Chondrocyte (in vitro differentiated cells): Measurements from ENCODE around the gene IPO8. TPM values are rescaled to one million over a fixed set of nuclear protein-coding genes. Genes with fewer than 3 reads are reported as not detected.

Experiments
- DNase-seq: peaks from one replicate; pipeline ENCODE4 v3.0.0; 2021; ENCODE audit warnings: mixed read lengths, low spot score
- H3K27ac Mint-ChIP-seq: one replicate; pipeline ENCODE4 v1.8.0; 2021; ENCODE audit warnings: mild to moderate bottlenecking, moderate library complexity, mixed read lengths; ENCODE audit not compliant: unreplicated experiment
- H3K27me3 Mint-ChIP-seq: 2 replicates; pipeline ENCODE4 v1.8.0; 2021; ENCODE audit warnings: low read depth, mixed read lengths
- H3K36me3 Mint-ChIP-seq: 2 replicates; pipeline ENCODE4 v1.8.0; 2021; ENCODE audit warnings: low read depth, mixed read lengths
- H3K4me1 Mint-ChIP-seq: 2 replicates; pipeline ENCODE4 v1.8.0; 2021; ENCODE audit warnings: low read depth, mild to moderate bottlenecking, mixed read lengths
- H3K4me3 Mint-ChIP-seq: one replicate; pipeline ENCODE4 v1.8.0; 2021; ENCODE audit warnings: mild to moderate bottlenecking, moderate library complexity, mixed read lengths; ENCODE audit not compliant: unreplicated experiment
- H3K9me3 Mint-ChIP-seq: 2 replicates; pipeline ENCODE4 v1.8.0; 2021; ENCODE audit warnings: low read depth, mixed read lengths
- total RNA-seq: library from RNA; stranded (reverse); gene quantifications from 3 replicates; pipeline ENCODE4 v1.2.1, GENCODE V29; 2021
- TF ChIP-seq, protein P1 (sequence below): fragments of 200-600 bp; sonication (generic); IDR thresholded peaks from 2 replicates; pipeline ENCODE4 v1.5.0; 2021; ENCODE audit warnings: antibody characterized with exemption, mild to moderate bottlenecking, moderate library complexity

The IPO8 gene
- total RNA-seq, 1 donor from 2014 or later, result 34.0 TPM

DNA sequence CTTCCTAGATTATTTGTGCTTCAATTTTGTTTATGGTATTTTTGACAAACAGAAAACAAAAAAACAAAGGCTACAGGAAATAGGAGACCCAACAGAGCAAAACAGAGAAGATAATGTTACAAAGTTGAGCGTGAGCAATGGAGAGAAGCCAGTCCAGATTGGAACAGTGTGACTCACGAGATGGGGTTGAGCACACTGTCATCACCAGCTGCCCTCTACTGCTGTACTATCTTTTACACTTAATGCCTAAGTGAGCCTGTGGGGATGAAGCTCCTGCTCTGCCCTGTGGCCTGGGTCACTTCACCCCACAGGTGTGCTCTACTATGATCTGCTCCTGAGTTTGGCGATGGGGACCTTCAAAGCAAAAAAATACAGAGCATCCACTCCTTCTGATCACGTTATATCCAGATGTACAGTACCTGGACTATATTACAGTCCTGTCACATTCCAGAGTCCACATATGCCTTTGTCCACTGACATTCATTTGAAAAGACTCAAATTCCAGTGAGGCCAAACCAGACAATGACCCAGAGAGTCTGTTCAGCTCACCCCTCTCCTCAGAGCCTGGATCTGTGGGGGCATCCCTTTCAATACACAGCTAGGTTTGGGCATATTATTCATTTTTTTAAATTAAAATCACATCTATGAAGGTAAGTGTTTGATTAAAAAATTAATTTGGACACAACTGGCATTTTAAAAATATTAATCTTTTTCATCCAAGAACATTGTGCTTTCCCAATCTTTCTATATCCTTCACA, 4.4 kb downstream of the IPO8 start:
- peaks cover 43% of the 10 kb centered on the region for H3K4me1 Mint-ChIP-seq
- H3K27me3 Mint-ChIP-seq, result no peaks in the 10 kb centered on the region
- no peaks in the 10 kb centered on the region for H3K9me3 Mint-ChIP-seq
- H3K27ac Mint-ChIP-seq, result peak overlapping the region; percentile 84
- no peak overlapping the region for H3K4me3 Mint-ChIP-seq
- H3K36me3 Mint-ChIP-seq, result no peaks in the 10 kb centered on the region
- TF ChIP-seq, protein P1, sequence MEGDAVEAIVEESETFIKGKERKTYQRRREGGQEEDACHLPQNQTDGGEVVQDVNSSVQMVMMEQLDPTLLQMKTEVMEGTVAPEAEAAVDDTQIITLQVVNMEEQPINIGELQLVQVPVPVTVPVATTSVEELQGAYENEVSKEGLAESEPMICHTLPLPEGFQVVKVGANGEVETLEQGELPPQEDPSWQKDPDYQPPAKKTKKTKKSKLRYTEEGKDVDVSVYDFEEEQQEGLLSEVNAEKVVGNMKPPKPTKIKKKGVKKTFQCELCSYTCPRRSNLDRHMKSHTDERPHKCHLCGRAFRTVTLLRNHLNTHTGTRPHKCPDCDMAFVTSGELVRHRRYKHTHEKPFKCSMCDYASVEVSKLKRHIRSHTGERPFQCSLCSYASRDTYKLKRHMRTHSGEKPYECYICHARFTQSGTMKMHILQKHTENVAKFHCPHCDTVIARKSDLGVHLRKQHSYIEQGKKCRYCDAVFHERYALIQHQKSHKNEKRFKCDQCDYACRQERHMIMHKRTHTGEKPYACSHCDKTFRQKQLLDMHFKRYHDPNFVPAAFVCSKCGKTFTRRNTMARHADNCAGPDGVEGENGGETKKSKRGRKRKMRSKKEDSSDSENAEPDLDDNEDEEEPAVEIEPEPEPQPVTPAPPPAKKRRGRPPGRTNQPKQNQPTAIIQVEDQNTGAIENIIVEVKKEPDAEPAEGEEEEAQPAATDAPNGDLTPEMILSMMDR, result no peak
- DNase-seq, result no peak

DNA sequence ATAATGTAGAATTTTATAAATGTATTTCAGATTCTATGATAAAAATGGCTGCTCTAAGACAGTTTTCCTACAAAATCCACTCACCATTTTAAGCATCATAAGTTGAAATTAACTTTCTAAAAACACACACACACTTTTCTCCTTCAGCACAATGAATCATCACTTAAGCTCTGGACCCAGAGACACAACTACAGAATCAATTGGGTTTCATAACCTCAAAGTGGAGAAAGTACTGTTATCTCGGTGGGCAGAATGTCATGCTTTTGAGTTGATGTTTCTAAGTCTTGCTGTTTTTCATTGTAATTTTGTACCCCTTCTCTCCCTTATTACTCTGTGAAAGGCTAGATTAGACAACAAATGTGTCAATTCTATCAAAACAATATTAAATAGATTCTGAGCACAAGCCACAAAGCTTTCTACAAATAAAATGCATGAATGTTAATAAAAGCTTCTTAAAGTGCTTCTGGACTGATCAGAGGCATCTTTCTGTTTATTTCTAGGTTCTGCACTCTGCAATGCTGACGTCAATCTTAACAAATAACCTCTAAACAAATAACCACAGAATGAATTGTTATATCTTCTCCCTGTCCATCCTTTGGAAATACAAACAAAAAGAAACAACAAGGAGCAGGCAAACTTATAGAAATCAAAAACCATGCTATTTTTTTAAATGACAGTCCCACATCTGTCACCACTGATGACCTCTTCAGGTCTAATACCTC, 8.2 kb downstream of the IPO8 start:
- Mint-ChIP-seq H3K27ac (no peak overlapping the region), H3K4me3 (no peak overlapping the region), H3K9me3 (no peaks in the 10 kb centered on the region), H3K4me1 (peaks cover 16% of the 10 kb centered on the region), H3K27me3 (no peaks in the 10 kb centered on the region), H3K36me3 (peaks cover 4% of the 10 kb centered on the region)
- TF ChIP-seq, protein P1, result no peak
- no peak for DNase-seq

DNA sequence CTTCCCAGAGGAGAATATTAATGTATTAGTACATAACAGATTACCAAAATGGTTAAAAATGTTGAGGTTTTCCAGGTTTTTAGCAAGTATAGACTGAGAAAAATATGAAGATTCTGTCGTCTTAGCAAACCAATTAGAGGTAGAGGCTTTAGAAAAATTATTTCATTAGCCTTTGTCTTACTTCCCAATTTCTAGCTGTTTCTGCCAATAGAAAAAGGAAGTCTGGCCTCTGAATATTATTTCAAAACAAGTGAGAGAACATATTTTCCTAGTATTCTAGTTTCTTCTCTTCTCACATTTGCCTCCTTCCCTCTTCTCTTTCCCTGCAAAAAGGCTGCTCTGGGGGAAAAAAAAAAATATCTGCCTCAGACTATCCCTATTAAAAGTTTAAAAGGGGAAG, 16.4 kb downstream of the IPO8 start:
- peaks cover 16% of the 10 kb centered on the region for H3K36me3 Mint-ChIP-seq
- no peak overlapping the region for H3K27ac Mint-ChIP-seq
- no peaks in the 10 kb centered on the region for H3K27me3 Mint-ChIP-seq
- no peaks in the 10 kb centered on the region for H3K9me3 Mint-ChIP-seq
- DNase-seq, result no peak
- no peak overlapping the region for H3K4me3 Mint-ChIP-seq
- no peaks in the 10 kb centered on the region for H3K4me1 Mint-ChIP-seq
- TF ChIP-seq, protein P1, result no peak

DNA sequence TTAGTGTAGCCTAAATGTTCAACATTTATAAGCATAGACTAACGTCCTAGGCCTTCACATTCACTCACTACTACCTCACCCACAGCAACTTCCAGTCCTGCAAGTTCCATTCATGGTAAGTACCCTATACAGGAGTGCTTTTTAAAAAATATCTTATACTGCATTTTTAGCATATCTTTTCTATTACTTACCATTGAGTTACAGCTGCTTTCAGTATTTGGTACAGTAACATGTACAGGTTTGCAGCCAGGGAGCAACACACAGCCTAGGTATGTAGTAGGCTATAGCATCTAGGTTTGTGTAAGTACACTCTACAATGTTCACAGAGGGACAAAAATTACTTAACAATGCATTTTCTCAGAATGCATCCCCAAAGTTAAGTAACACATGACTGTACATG, 17.4 kb downstream of the IPO8 start:
- TF ChIP-seq, protein P1, result no peak
- no peaks in the 10 kb centered on the region for H3K27me3 Mint-ChIP-seq
- H3K36me3 Mint-ChIP-seq, result peaks cover 14% of the 10 kb centered on the region
- no peak overlapping the region for H3K27ac Mint-ChIP-seq
- H3K9me3 Mint-ChIP-seq, result no peaks in the 10 kb centered on the region
- H3K4me3 Mint-ChIP-seq, result no peak overlapping the region
- no peaks in the 10 kb centered on the region for H3K4me1 Mint-ChIP-seq
- no peak for DNase-seq

DNA sequence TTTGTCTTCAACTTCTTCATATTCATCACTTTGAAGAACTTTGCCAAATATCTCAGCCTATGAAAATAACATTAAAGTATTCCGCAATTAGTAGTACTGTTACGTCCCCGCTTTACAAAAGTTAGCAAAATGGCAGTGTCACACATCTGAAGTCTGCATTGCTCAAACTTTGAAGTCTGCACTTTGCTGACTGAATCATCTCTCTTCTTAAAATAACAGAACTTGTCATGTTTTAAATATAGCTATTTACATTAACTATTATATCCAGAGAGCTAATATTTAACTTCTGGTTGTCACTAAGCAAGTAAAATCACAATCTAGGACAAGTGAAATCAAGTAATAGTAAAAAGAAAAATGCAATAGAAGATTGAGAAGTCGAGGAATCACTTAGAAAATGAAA, 34.5 kb downstream of the IPO8 start:
- TF ChIP-seq, protein P1, result no peak
- Mint-ChIP-seq H3K4me1 (peaks cover 6% of the 10 kb centered on the region), H3K9me3 (peaks cover 8% of the 10 kb centered on the region), H3K4me3 (no peak overlapping the region), H3K36me3 (peaks cover 28% of the 10 kb centered on the region), H3K27me3 (no peaks in the 10 kb centered on the region), H3K27ac (peak overlapping the region; percentile 83)
- DNase-seq, result no peak
